ENCODE measurements around the gene LHFPL6. TPM values are rescaled to one million over a fixed set of nuclear protein-coding genes. Genes with fewer than 3 reads are reported as not detected.

LHFPL6 gene
- total and polyA plus RNA-seq, 12 donors, result 41.5 to 65.8 (median 55.4) TPM

- H3K27ac ChIP-seq, result peak overlapping the region; percentile 62 to 92 (median 75)
- H3K4me1 ChIP-seq, result peaks cover 31 to 89% (median 79%) of the 10 kb centered on the region in 9 donors
Observed at GRCh38 chr13:39452834-39453233, 150.2 kb downstream of the LHFPL6 start.

GRCh38 chr13:39452417-39452816, 150.6 kb downstream of the LHFPL6 start:
- Histone ChIP-seq H3K36me3 (no peaks in the 10 kb centered on the region), H3K27me3 (no peaks in the 10 kb centered on the region), H3K27ac (peak overlapping the region; percentile 62 to 92 (median 75)), H3K9me3 (peaks cover 0 to 5% (median 3%) of the 10 kb centered on the region in 11 donors), H3K4me1 (peaks cover 31 to 91% (median 81%) of the 10 kb centered on the region in 9 donors), H3K4me3 (no peak overlapping the region)
- peak in 1 of 2 donors; percentile 25 for DNase-seq
- ATAC-seq, result peak in 7 of 8 donors; percentile 59 to 84 (median 77)
- intact Hi-C loops (cut with DNase I), result loop anchor here in 5 of 10 donors (5.0 to 10.0 kb wide), 3 partner anchors 35 to 150 kb away; partner anchors contain the start of gene LHFPL6 (in 2 of the 5)
- no peak for TF ChIP-seq CTCF (IDR thresholded peaks at IDR 0.05)
- 22 to 30% methylated on average over 3 of the region's 3 CpGs for WGBS, 2 donors

More at GRCh38 chr13:39452834-39453233, 150.2 kb downstream of the LHFPL6 start:
- ATAC-seq (peak in 7 of 8 donors; percentile 35 to 83 (median 66)), DNase-seq (peak in 1 of 2 donors; percentile 22)
- Histone ChIP-seq H3K4me3 (no peak overlapping the region), H3K36me3 (no peaks in the 10 kb centered on the region), H3K9me3 (peaks cover 0 to 9% (median 4%) of the 10 kb centered on the region in 11 donors), H3K27me3 (no peaks in the 10 kb centered on the region)
- no peak for TF ChIP-seq CTCF (IDR thresholded peaks at IDR 0.05)
- WGBS, 2 donors, result 21% methylated on average over 1 of the region's 1 CpG
- intact Hi-C loops (cut with DNase I), result loop anchor here in 5 of 10 donors (5.0 to 10.0 kb wide), 3 partner anchors 36 to 149 kb away; partner anchors contain the start of gene LHFPL6 (in 2 of the 5)

- Histone ChIP-seq H3K27me3 (no peaks in the 10 kb centered on the region), H3K27ac (peak overlapping the region; percentile 62 to 92 (median 75)), H3K9me3 (no peaks in the 10 kb centered on the region), H3K4me3 (no peak overlapping the region), H3K4me1 (peaks cover 31 to 96% (median 83%) of the 10 kb centered on the region in 9 donors), H3K36me3 (no peaks in the 10 kb centered on the region)
- WGBS, 2 donors, result 21 to 25% methylated on average over 4 of the region's 4 CpGs
- intact Hi-C loops (cut with DNase I), result loop anchor here in 5 of 10 donors (5.0 to 10.0 kb wide), 3 partner anchors 35 to 150 kb away; partner anchors contain the start of gene LHFPL6 (in 2 of the 5)
- DNase-seq (peak; percentile 40 to 63), ATAC-seq (peak; percentile 59 to 87 (median 74))
- TF ChIP-seq CTCF (IDR thresholded peaks at IDR 0.05), result no peak
Observed at GRCh38 chr13:39451860-39452301, 151.1 kb downstream of the LHFPL6 start.

- TF ChIP-seq CTCF (IDR thresholded peaks at IDR 0.05), result no peak
- no peaks in the 10 kb centered on the region for H3K27me3 ChIP-seq
- H3K9me3 ChIP-seq, result no peaks in the 10 kb centered on the region
- DNase-seq (peak in 1 of 2 donors; percentile 31), ATAC-seq (peak in 3 of 8 donors; percentile 9 to 25 (median 21))
- H3K4me1 ChIP-seq, result peaks cover 30 to 96% (median 87%) of the 10 kb centered on the region in 9 donors
- H3K36me3 ChIP-seq, result no peaks in the 10 kb centered on the region
- no peak overlapping the region for H3K4me3 ChIP-seq
- 14 to 21% methylated on average over 1 of the region's 1 CpG for WGBS, 2 donors
- intact Hi-C loops (cut with DNase I), result loop anchor here in 5 of 10 donors (5.0 to 10.0 kb wide), 3 partner anchors 34 to 151 kb away; partner anchors contain the start of gene LHFPL6 (in 2 of the 5)
- H3K27ac ChIP-seq, result peak overlapping the region; percentile 9 to 92 (median 75)
Observed at GRCh38 chr13:39451301-39451700, 151.7 kb downstream of the LHFPL6 start.

Data from heart right ventricle (tissue), 16 donors.